GM23248 (cell line): ENCODE data around the gene NARF.

Experiments used
- EZH2 ChIP-seq: fragments of 200-600 bp; sonication (generic); IDR thresholded peaks from 2 replicates; pipeline ENCODE4 v1.6.1; 2018; ENCODE audit warnings: antibody characterized with exemption, mild to moderate bottlenecking; ENCODE audit not compliant: insufficient read depth, poor library complexity, severe bottlenecking
- EZH2phosphoT487 ChIP-seq: fragments of 200-600 bp; sonication (generic); IDR thresholded peaks from 2 replicates; pipeline ENCODE4 v1.6.1; 2018; ENCODE audit warnings: antibody characterized with exemption, moderate library complexity, mild to moderate bottlenecking, low read depth; ENCODE audit not compliant: insufficient read depth

DNA sequence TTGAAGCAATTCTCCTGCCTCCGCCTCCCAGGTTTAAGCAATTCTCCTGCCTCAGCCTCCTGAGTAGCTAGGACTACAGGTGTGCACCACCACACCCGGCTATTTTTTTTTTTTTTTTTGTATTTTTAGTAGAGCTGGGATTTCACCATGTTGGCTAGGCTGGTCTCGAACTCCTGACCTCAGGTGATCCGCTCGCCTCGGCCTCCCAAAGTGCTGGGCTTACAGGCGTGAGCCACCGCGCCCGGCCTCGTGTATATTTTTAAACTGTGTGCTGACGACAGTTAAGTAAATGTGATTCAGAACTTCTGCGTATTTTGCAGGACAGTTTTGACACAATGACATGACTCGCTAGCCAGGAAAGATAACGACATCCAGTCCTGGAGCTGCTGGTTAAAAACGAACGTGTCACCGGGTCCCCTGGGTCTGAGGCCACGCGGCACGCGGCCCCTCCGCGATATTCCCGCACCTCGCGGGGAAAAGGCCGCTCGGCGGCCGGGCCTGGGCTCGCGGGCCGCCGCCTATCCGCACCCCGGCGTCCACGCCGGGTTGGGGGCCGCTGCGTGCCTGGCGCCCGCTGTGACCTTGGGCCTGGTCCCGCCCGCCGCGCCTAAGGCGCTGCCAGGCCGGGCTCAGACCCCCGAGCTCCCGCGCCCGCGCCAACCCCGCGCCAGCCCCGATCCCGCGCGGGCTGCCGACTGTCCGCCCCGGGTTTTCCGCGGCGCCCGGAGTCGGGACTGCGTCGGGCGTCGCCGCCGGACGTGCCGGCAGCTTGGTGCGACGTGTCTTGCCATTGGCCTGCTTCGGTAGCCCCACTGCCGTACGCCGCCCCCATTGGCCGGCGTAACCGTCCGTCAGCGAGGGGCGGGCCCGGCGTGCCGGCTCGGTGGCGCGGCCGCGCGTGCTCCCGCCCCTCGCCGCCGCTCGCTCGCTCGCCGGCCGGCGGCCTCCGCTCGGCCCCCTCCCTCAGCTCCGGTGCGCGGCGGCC, 60.6 kb downstream of the NARF start, which contains the start of gene FOXK2:
- TF ChIP-seq EZH2 (no peak), EZH2phosphoT487 (no peak)
